H1 (cell line): Measurements from ENCODE around the gene TIMP3. TPM values are rescaled to one million over a fixed set of nuclear protein-coding genes. Genes with fewer than 3 reads are reported as not detected.

Source experiments
- CTCF ChIA-PET: fragments of 300-600 bp; sonication (Branson Sonifier 250); formaldehyde crosslinking; loops from one replicate; lab custom pipeline; 2021; ENCODE audit not compliant: partially characterized antibody; lab: Charles Lee
- POLR2A ChIA-PET: fragments of 300-600 bp; sonication (Branson Sonifier 250); formaldehyde crosslinking; loops from one replicate; lab custom pipeline; 2021; ENCODE audit warnings: inconsistent platforms; ENCODE audit not compliant: partially characterized antibody; lab: Charles Lee
- DNase-seq, 2 experiments: peaks; one replicate each; pipeline versions ENCODE4 v3.0.0 to v3.0.0-alpha.2; 2010 to 2022; ENCODE audit warnings: low spot score in 2 of 2, low read depth in 1 of 2, mixed read lengths in 1 of 2
- FAIRE-seq: peaks from 2 replicates; lab custom pipeline; 2011; peaks lifted over from hg19 to GRCh38; lab: Jason Lieb, UNC
- H2AFZ ChIP-seq: 2 replicates; pipeline ENCODE4 v1.8.1; 2012; ENCODE audit warnings: low read length, inconsistent platforms
- H2AK5ac ChIP-seq: 2 replicates; pipeline ENCODE4 v1.6.1; 2013; ENCODE audit warnings: low read depth, low read length
- H2BK120ac ChIP-seq: replicated peaks from 2 replicates; pipeline ENCODE3; 2013; ENCODE audit warnings: low read depth, low read length, inconsistent platforms
- H2BK12ac ChIP-seq: 2 replicates; pipeline ENCODE4 v1.6.1; 2013; ENCODE audit warnings: low read depth, low read length
- H2BK15ac ChIP-seq: 2 replicates; pipeline ENCODE4 v1.6.1; 2013; ENCODE audit warnings: low read length
- H2BK20ac ChIP-seq: 2 replicates; pipeline ENCODE4 v1.6.1; 2013; ENCODE audit warnings: low read length
- H2BK5ac ChIP-seq: 2 replicates; pipeline ENCODE4 v1.6.1; 2013; ENCODE audit warnings: low read depth, low read length
- H3K14ac ChIP-seq: 2 replicates; pipeline ENCODE4 v1.6.1; 2013; ENCODE audit warnings: inconsistent platforms; ENCODE audit not compliant: insufficient read length
- H3K18ac ChIP-seq: 2 replicates; pipeline ENCODE4 v1.6.1; 2013; ENCODE audit warnings: low read length; ENCODE audit errors: extremely low read depth
- H3K23ac ChIP-seq: 2 replicates; pipeline ENCODE4 v1.6.1; 2013; ENCODE audit warnings: inconsistent platforms; ENCODE audit not compliant: insufficient read length
- H3K23me2 ChIP-seq: 2 replicates; pipeline ENCODE4 v1.6.1; 2013; ENCODE audit warnings: low read depth, low read length
- H3K27ac ChIP-seq: 2 replicates; pipeline ENCODE4 v1.6.1; 2011; ENCODE audit warnings: low read depth, low read length, inconsistent platforms
- H3K27me3 ChIP-seq, 4 experiments: replicated peaks in 1 of 4; 1 replicate in 1 of 4; 2 replicates in 3 of 4; pipeline versions ENCODE4 v1.6.1 to v1.8.1; 2011 to 2013; ENCODE audit warnings: low read length in 3 of 4, mild to moderate bottlenecking in 3 of 4, inconsistent platforms in 2 of 4, mixed read lengths in 2 of 4, moderate library complexity in 1 of 4; ENCODE audit not compliant: control insufficient read depth in 3 of 4, insufficient read depth in 3 of 4; ENCODE audit errors: extremely low read depth in 1 of 4
- H3K36me3 ChIP-seq, 4 experiments: 2 replicates each; pipeline versions ENCODE4 v1.6.1 to v1.8.1; 2011 to 2013; ENCODE audit warnings: mild to moderate bottlenecking in 4 of 4, low read length in 3 of 4, moderate library complexity in 2 of 4, control low read depth in 1 of 4, inconsistent platforms in 1 of 4; ENCODE audit not compliant: insufficient read depth in 4 of 4, control insufficient read depth in 2 of 4
- H3K4ac ChIP-seq: replicated peaks from 2 replicates; pipeline ENCODE3; 2013; ENCODE audit warnings: low read length, low read depth, mixed read lengths, inconsistent platforms; ENCODE audit not compliant: insufficient read length
- H3K4me1 ChIP-seq, 4 experiments: replicated peaks in 1 of 4; 1 replicate in 1 of 4; 2 replicates in 3 of 4; pipeline versions ENCODE4 v1.6.1 to v1.8.1; 2011 to 2013; ENCODE audit warnings: low read length in 3 of 4, inconsistent platforms in 2 of 4, mixed read lengths in 1 of 4; ENCODE audit not compliant: insufficient read depth in 4 of 4, control insufficient read depth in 3 of 4
- H3K4me2 ChIP-seq, 2 experiments: 2 replicates each; pipeline versions ENCODE4 v1.6.1 to v1.8.1; 2011 to 2013; ENCODE audit warnings: low read depth in 2 of 2, low read length in 2 of 2, control low read depth in 1 of 2, inconsistent platforms in 1 of 2, mild to moderate bottlenecking in 1 of 2; ENCODE audit not compliant: insufficient read depth in 1 of 2
- H3K4me3 ChIP-seq, 4 experiments: fragments of 200-600, 300-600 bp in 1 of 4; sonication (generic), shearing (Covaris generic), sonication (Bioruptor Twin) in 1 of 4; 2 replicates each; pipeline versions ENCODE4 v1.5.1 to v1.8.1; 2011 to 2016; ENCODE audit warnings: low read length in 4 of 4, low read depth in 3 of 4, control low read depth in 2 of 4, inconsistent platforms in 2 of 4, mild to moderate bottlenecking in 2 of 4, mixed read lengths in 1 of 4, moderate library complexity in 1 of 4; ENCODE audit not compliant: insufficient read depth in 2 of 4; ENCODE audit errors: extremely low read depth in 1 of 4
- H3K56ac ChIP-seq: replicated peaks from 2 replicates; pipeline ENCODE3; 2013; ENCODE audit warnings: low read depth, mild to moderate bottlenecking, mixed read lengths, low read length, inconsistent platforms; ENCODE audit not compliant: insufficient read length
- H3K79me1 ChIP-seq: 2 replicates; pipeline ENCODE4 v1.6.1; 2013; ENCODE audit warnings: low read depth, low read length, control low read depth
- H3K79me2 ChIP-seq, 2 experiments: 2 replicates each; pipeline versions ENCODE4 v1.6.1 to v1.8.1; 2012 to 2013; ENCODE audit warnings: low read length in 2 of 2, mild to moderate bottlenecking in 2 of 2, inconsistent platforms in 1 of 2; ENCODE audit not compliant: insufficient read depth in 2 of 2, control insufficient read depth in 1 of 2
- H3K9ac ChIP-seq, 4 experiments: replicated peaks in 1 of 4; 1 replicate in 1 of 4; 2 replicates in 3 of 4; pipeline versions ENCODE4 v1.6.1 to v1.8.1; 2011 to 2013; ENCODE audit warnings: low read depth in 3 of 4, low read length in 3 of 4, control low read depth in 2 of 4, mild to moderate bottlenecking in 2 of 4, moderate library complexity in 2 of 4, inconsistent platforms in 1 of 4; ENCODE audit errors: extremely low read depth in 1 of 4
- H3K9me3 ChIP-seq, 2 experiments: 2 replicates each; pipeline versions ENCODE4 v1.6.1 to v1.8.1; 2012 to 2013; ENCODE audit warnings: mild to moderate bottlenecking in 2 of 2, moderate library complexity in 2 of 2, control low read depth in 1 of 2, inconsistent platforms in 1 of 2, low read depth in 1 of 2, low read length in 1 of 2, mixed read lengths in 1 of 2; ENCODE audit not compliant: insufficient read depth in 2 of 2
- H4K20me1 ChIP-seq, 2 experiments: replicated peaks in 1 of 2; 2 replicates each; pipeline versions ENCODE3 to v1.8.1; 2011 to 2013; ENCODE audit warnings: inconsistent platforms in 2 of 2, low read length in 2 of 2, mild to moderate bottlenecking in 1 of 2; ENCODE audit not compliant: insufficient read depth in 2 of 2, control insufficient read depth in 1 of 2
- H4K5ac ChIP-seq: 2 replicates; pipeline ENCODE4 v1.6.1; 2013; ENCODE audit warnings: low read length, low read depth, mixed read lengths, inconsistent platforms; ENCODE audit not compliant: insufficient read length
- H4K8ac ChIP-seq: 2 replicates; pipeline ENCODE4 v1.8.0; 2013; ENCODE audit warnings: mild to moderate bottlenecking, moderate library complexity, low read length, inconsistent platforms; ENCODE audit not compliant: insufficient read depth; ENCODE audit errors: extremely low read depth
- H4K91ac ChIP-seq: replicated peaks from 2 replicates; pipeline ENCODE3; 2013; ENCODE audit warnings: low read length, mixed read lengths, inconsistent platforms; ENCODE audit not compliant: insufficient read length
- ASH2L ChIP-seq: fragments of 200-600, 300-600 bp; sonication (generic); IDR thresholded peaks from one replicate; pipeline ENCODE4 v1.7.1; 2017; ENCODE audit warnings: low read length
- BACH1 ChIP-seq: IDR thresholded peaks from 2 replicates; pipeline ENCODE4 v1.6.1; 2012; ENCODE audit warnings: low read length, improper control_type of control experiment
- CHD2 ChIP-seq: IDR thresholded peaks from 2 replicates; pipeline ENCODE4 v1.6.1; 2012; ENCODE audit warnings: low read length, improper control_type of control experiment
- CTBP2 ChIP-seq: IDR thresholded peaks from 2 replicates; pipeline ENCODE4 v1.7.0; 2011; ENCODE audit warnings: borderline replicate concordance, mild to moderate bottlenecking, moderate library complexity, mixed read lengths, low read length; ENCODE audit not compliant: insufficient read depth, insufficient read length
- GTF2F1 ChIP-seq: IDR thresholded peaks from 2 replicates; pipeline ENCODE4 v1.6.1; 2012; ENCODE audit warnings: low read depth, low read length, improper control_type of control experiment, borderline replicate concordance
- HDAC6 ChIP-seq: IDR thresholded peaks from one replicate; pipeline ENCODE4 v1.7.1; 2012; ENCODE audit warnings: low read depth, mild to moderate bottlenecking, inconsistent platforms, low read length, moderate library complexity
- KDM4A ChIP-seq: IDR thresholded peaks from one replicate; pipeline ENCODE4 v1.7.1; 2012; ENCODE audit warnings: low read depth, mild to moderate bottlenecking, moderate library complexity, low read length, inconsistent platforms; ENCODE audit not compliant: severe bottlenecking
- MAFK ChIP-seq: IDR thresholded peaks from 2 replicates; pipeline ENCODE4 v1.6.1; 2012; ENCODE audit warnings: low read depth, mild to moderate bottlenecking, improper control_type of control experiment, low read length
- NRF1 ChIP-seq: IDR thresholded peaks from 2 replicates; pipeline ENCODE4 v1.6.1; 2011; ENCODE audit warnings: mild to moderate bottlenecking, low read depth, low read length, improper control_type of control experiment
- POLR2A ChIP-seq, 2 experiments: IDR thresholded peaks; 1 replicate in 1 of 2; 2 replicates in 1 of 2; pipeline ENCODE4 v1.6.1; 2011; ENCODE audit warnings: low read depth in 2 of 2, low read length in 2 of 2, mild to moderate bottlenecking in 2 of 2; ENCODE audit errors: control extremely low read depth in 1 of 2
- RNF2 ChIP-seq: fragments of 200-900, 300-1000 bp; sonication (generic); IDR thresholded peaks from 2 replicates; pipeline ENCODE4 v1.7.1; 2016; ENCODE audit warnings: borderline replicate concordance, low read depth, mild to moderate bottlenecking, antibody characterized with exemption, low read length; ENCODE audit not compliant: poor library complexity, severe bottlenecking; ENCODE audit errors: missing control alignments
- TCF12 ChIP-seq: IDR thresholded peaks from 2 replicates; pipeline ENCODE4 v1.6.1; 2011; ENCODE audit warnings: low read depth, mild to moderate bottlenecking, low read length
- YY1 ChIP-seq: IDR thresholded peaks from 2 replicates; pipeline ENCODE4 v1.6.1; 2011; ENCODE audit warnings: low read depth, mild to moderate bottlenecking, low read length
- WGBS, 2 experiments: shearing (Covaris generic) in 1 of 2; methylation state at CpG; one replicate each; pipeline versions ENCODE4 v1.1.6 to v1.1.7; 2013 to 2015; ENCODE audit warnings: low lambda C conversion rate in 2 of 2, mixed read lengths in 2 of 2, inconsistent platforms in 1 of 2, low coverage in 1 of 2, missing lambda C conversion rate in 1 of 2; ENCODE audit not compliant: insufficient replicate concordance in 2 of 2, insufficient coverage in 1 of 2, insufficient read length in 1 of 2; ENCODE audit errors: extremely low coverage in 1 of 2, missing lambda C conversion rate in 1 of 2; 5-methylcytosine and 5-hydroxymethylcytosine counted together
- polyA plus RNA-seq, 7 experiments: library from polyadenylated mRNA; depleted of rRNA in 3 of 7; stranded (reverse) in 5 of 7; unstranded in 2 of 7; fragments of >200 nt in 5 of 7; fragments of 200-250 nt in 2 of 7; gene quantifications; 1 replicate in 5 of 7; 2 replicates in 1 of 7; 4 replicates in 1 of 7; pipeline versions ENCODE4 v1.2.1 to v1.2.3, GENCODE V29; 2011 to 2013; ENCODE audit warnings: missing spikeins in 2 of 7, mixed read lengths in 2 of 7
- total RNA-seq: library from RNA; stranded (reverse); fragmentation: NEBNext Ultra II Directional; extraction: Animal tissue kit (Norgen Biotek cat#: 25700); gene quantifications from 2 replicates; pipeline ENCODE4 v1.2.1, GENCODE V29; 2021

The TIMP3 gene
- total and polyA plus RNA-seq, 2 of the 8 experiments (the other 6 are each of a cell fraction or from before 2014, with no cell fraction given), result 1.3 to 4.7 TPM

DNA sequence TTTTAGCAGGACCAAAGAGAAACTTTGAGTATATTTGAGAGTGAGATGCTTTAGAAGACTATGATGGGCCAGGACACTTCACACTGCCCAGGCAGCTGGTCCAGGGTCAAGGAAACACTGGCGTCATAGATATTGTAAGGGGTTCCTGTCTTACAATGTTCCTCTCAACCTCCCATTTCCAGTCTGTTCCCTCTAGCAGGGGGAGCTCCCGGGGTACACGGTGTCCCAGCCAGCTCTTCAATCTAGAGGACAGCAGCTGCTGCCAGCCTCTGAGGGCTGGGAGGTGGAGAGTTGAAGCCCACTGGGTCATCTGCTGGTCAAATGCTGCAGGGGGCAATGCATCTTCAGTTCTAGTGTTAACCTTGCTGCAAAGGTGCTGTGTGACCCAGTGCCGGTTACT lies 40.7 kb upstream of the TIMP3 start:
- H2BK20ac ChIP-seq, result no peak overlapping the region
- no peak overlapping the region for H3K56ac ChIP-seq
- H2BK5ac ChIP-seq, result no peak overlapping the region; the same call in 1 of the 2 replicates
- no peak overlapping the region for H4K91ac ChIP-seq
- H3K23ac ChIP-seq, result no peak overlapping the region
- no peaks in the 10 kb centered on the region for H3K36me3 ChIP-seq
- H2AK5ac ChIP-seq, result no peak overlapping the region
- no peak overlapping the region for H3K4me3 ChIP-seq
- no peak overlapping the region for H3K4me2 ChIP-seq
- peaks cover 0 to 2% of the 10 kb centered on the region in 2 experiments for H4K20me1 ChIP-seq
- no peak overlapping the region for H4K8ac ChIP-seq
- FAIRE-seq (no peak), DNase-seq (no peak)
- H2BK12ac ChIP-seq, result no peak overlapping the region
- H3K23me2 ChIP-seq, result no peaks in the 10 kb centered on the region
- ChIA-PET POLR2A (no interaction called here), CTCF (interaction anchor here (0.8 kb wide), 1 partner anchor 63 kb away, joined by 3 read pairs; no protein-coding TSS in a partner anchor)
- no peaks in the 10 kb centered on the region for H3K79me2 ChIP-seq
- no peak overlapping the region for H3K9ac ChIP-seq
- no peak overlapping the region for H2BK15ac ChIP-seq
- H3K4ac ChIP-seq, result no peak overlapping the region
- H3K4me1 ChIP-seq, result peaks cover 0 to 4% (median 0%) of the 10 kb centered on the region in 4 experiments; a peak in 4 of 7 replicates
- H4K5ac ChIP-seq, result no peak overlapping the region
- H2AFZ ChIP-seq, result no peak overlapping the region
- no peak overlapping the region for H2BK120ac ChIP-seq
- no peak for TF ChIP-seq GTF2F1
- no peak for TF ChIP-seq CTBP2
- TF ChIP-seq RNF2, result no peak
- no peak for TF ChIP-seq ASH2L
- no peak for TF ChIP-seq NRF1
- TF ChIP-seq HDAC6, result no peak
- no peak for TF ChIP-seq BACH1
- TF ChIP-seq YY1, result no peak
- TF ChIP-seq KDM4A, result no peak
- no peak for TF ChIP-seq CHD2
- TF ChIP-seq MAFK, result no peak
- no peak for TF ChIP-seq POLR2A (IDR thresholded peaks at IDR 0.05; ENCODE audit: control extremely low read depth in 1 of 2, low read depth in 2 of 2, low read length in 2 of 2)
- TF ChIP-seq TCF12, result no peak
- H3K14ac ChIP-seq, result no peak overlapping the region
- WGBS, 2 experiments, result 92% methylated on average over 4 of the region's 4 CpGs; no CpG with 5 or more reads in 1 of the 2 experiments
- H3K9me3 ChIP-seq, result no peaks in the 10 kb centered on the region
- no peak overlapping the region for H3K18ac ChIP-seq
- no peaks in the 10 kb centered on the region for H3K79me1 ChIP-seq
- H3K27ac ChIP-seq, result no peak overlapping the region
- no peaks in the 10 kb centered on the region for H3K27me3 ChIP-seq
